GM18520 (cell line): ENCODE results near the gene SAMD14.
"Not testable (repeated sequence)": the region's sequence is repeated elsewhere in the genome, so short reads cannot be mapped to it uniquely, and the experiment has no call there.

ENCODE experiments used
- ATAC-seq: cut with Tn5 transposase; IDR thresholded peaks from one replicate; pipeline ENCODE4 v1.9.1; 2021; ENCODE audit not compliant: unreplicated experiment

SAMD14 gene

GRCh38 chr17:50079334-50080095, 50.4 kb downstream of the SAMD14 start:
- ATAC-seq: no peak

- ATAC-seq: no peak
Observed at GRCh38 chr17:50078430-50078829, 51.5 kb downstream of the SAMD14 start.

- ATAC-seq: no peak
Observed at GRCh38 chr17:50076591-50077235, 53.2 kb downstream of the SAMD14 start.

GRCh38 chr17:50076221-50076590, 53.8 kb downstream of the SAMD14 start:
- no peak for ATAC-seq

- ATAC-seq: no peak
Observed at GRCh38 chr17:50075446-50076032, 54.4 kb downstream of the SAMD14 start.

- ATAC-seq: no peak
Observed at GRCh38 chr17:50074227-50074626, 55.7 kb downstream of the SAMD14 start.

DNA sequence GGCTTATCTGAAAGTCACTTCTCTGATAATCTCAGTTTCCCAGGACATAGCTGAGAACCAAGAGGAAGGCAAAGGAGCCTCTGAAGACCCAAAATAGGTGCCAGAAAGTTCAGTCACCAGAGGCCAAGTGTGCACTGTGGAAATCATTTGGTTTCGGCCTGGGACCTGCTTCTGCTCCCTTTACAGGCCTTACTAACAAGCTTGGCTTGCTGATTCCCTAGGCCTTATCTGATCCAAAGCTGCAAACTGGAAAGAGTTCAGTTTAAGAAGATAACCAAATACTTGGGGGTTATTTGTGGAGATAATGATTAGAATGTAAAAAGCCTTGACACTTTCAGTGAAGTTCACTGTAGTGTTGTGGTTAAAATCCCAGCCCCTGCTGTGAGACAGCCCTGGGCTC, 57.0 kb downstream of the SAMD14 start:
- ATAC-seq: no peak

DNA sequence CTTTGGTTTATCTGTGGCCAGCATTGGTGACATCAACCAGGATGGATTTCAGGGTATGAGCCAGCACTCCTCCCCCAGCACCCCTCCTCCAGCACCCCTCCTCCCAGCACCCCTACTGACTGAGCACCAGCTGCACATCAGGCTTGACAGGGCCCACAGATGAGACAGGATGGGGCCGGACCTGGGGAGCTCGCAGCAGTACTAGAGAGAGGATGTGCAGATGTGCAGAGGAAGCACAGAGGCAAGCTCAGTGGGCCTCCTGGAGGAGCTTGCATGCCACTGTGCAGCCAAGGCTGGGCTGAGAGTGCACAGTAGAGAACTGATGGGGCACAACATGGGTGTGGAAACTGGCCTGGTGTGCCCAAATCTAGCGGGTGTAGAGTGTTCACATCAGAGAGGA, 57.8 kb downstream of the SAMD14 start:
- no peak for ATAC-seq

GRCh38 chr17:50071692-50072091, 58.3 kb downstream of the SAMD14 start:
- ATAC-seq: no peak

- ATAC-seq: no peak
Observed at GRCh38 chr17:50070908-50071680, 58.9 kb downstream of the SAMD14 start.

- ATAC-seq: no peak
Observed at GRCh38 chr17:50067996-50068395, 62.0 kb downstream of the SAMD14 start.

DNA sequence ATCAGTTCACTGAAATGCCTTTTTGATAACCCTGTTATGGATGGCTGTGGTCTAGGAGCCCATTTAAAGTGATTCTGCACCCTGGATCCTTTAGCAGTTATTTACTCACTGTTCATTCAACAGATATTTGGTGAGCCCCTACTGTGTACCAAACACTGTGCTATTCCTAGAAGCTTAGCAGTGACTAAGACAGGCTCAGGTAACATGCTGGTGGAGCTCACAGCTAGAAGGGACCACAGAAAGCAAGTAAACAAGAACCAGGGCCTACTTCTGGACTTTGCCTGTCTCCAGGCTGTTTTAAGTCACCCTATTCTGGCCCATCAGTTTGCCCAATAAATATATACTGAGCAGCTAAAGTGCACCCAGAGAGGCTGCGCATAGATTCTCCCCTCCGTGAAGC, 63.0 kb downstream of the SAMD14 start:
- no peak for ATAC-seq

- no peak for ATAC-seq
Observed at GRCh38 chr17:50065056-50065455, 64.9 kb downstream of the SAMD14 start.

DNA sequence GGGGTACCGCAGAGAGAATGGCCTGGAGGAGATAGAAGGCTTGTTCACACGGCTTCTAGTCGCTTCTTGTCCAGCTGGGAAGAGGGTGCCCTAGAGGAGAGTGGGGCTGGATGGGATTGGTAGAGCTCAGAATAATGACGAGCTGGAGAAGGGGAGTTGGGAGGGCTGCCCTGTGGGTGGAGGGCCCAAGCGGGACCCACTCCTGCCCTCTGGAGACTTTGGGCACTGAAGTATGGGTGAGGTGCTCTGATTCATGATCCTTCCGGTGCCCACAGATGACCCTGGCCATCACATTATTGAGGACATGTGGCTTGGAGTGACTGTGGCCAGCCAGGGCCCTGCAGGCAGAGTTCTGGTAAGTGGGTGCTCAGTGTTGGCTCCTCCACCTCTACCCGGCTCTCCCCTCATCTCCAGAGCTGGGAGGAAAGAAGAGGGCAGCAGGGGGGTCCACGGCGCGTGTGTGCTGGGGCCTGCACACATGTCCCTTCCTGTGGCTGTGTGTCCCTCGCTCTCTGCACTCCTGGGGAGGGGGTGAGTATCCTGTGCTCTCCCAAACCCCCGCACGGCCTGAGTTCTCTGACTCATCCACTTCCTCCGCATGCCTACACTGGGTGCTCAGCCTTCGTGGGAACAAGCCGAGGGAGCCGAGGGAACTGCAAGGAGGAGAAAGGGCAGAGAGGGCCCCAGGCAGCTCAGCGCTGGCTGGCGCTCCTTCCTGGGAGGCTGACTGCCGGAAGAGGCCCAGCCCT, 65.5 kb downstream of the SAMD14 start:
- no peak for ATAC-seq

GRCh38 chr17:50063561-50064252, 66.3 kb downstream of the SAMD14 start:
- ATAC-seq: no peak

DNA sequence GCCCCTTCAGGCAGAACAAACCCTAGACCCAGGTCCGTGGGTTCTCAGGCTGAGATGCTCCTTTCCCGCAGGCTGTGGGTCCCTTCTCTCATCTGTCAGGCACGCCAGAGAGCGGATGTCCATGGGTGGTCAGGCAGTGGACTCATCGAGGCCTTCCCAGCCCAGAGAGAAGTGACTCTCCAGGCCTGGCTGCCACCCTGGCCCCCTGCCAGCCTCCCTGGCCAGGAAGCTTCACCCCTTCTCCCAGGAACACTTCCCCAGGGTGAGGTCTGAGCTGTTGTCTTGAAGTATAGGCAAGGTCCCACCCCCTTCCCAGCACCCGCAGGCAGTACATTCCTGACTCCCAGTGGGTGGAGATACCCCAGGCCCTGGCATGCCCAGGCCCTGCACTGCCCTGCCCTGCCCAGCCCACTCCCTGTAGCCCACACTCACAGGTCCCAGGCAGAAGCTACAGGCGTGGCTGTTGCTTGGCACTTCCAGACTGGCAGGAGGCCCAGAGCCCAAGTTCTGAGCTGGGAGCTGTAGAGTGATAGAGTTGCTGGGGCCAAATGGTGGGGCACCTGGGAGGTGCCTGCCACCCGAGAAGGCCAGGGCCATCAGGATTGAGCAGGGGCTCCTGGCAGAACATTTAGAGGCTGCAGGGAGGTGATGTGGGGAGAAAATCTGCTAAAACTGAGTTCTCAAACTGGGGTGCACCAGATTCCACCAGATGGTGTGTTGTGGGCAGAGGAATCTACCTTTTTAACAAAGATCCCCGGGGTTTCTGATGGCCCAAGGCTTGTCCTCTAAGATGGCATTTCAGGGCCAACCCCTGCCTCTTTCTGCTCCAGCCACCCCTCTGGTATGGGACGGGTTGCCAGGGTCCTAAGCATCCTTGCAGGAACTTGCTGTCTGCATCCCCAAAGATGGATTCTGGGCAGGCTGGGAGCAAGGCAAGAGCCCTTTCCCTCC, 67.4 kb downstream of the SAMD14 start:
- no peak for ATAC-seq

GRCh38 chr17:50061713-50062045, 68.3 kb downstream of the SAMD14 start:
- not testable (repeated sequence) for ATAC-seq

GRCh38 chr17:50060951-50061712, 68.8 kb downstream of the SAMD14 start:
- ATAC-seq: no peak
